PC-9 (cell line): ENCODE data around the gene DHRSX.

Source experiments
- CTCF ChIP-seq: fragments of 200-600 bp; sonication (generic); conservative IDR thresholded peaks from 2 replicates; pipeline ENCODE4 v1.6.1; 2017; ENCODE audit warnings: mixed run types, antibody characterized with exemption, mild to moderate bottlenecking, moderate library complexity
- EZH2 ChIP-seq: fragments of 200-600 bp; sonication (generic); IDR thresholded peaks from 2 replicates; pipeline ENCODE4 v1.8.0; 2017; ENCODE audit warnings: antibody characterized with exemption, low read depth

DNA sequence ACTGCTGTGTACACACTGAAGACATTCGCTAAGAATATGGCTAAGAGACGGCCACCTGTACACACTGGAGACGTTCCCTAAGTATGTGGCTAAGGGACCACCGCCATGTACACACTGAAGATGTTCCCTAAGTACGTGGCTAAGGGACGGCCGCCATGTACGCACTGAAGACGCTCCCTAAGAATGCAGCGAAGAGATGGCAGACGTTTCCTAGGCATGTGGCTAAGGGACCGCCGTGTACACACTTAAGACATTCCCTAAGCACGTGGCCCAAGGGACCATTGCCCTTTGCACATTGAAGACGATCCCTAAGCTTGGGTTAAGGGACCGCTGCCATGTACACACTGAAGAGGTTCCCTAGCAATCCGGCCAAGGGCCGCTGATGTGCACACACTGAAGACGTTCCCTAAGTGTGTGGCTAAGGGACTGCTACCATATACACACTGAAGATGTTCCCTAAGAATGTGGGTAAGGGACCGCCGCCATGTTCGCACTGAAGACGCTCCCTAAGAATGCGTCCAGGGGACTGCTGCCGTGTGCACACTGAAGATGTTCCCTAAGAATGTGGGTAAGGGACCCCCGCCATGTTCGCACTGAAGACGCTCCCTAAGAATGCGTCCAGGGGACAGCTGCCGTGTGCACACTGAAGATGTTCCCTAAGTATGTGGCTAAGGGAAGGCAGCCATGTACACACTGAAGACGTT, 36.7 kb downstream of the DHRSX start:
- no peak for TF ChIP-seq EZH2
- no peak for TF ChIP-seq CTCF
